ENCODE measurements around the gene IGDCC3. TPM values are rescaled to one million over a fixed set of nuclear protein-coding genes. Genes with fewer than 3 reads are reported as not detected.

IGDCC3 gene
- total and polyA plus RNA-seq, 12 donors, result under 0.01 to 0.57 (median 0.16) TPM; not detected in 4

GRCh38 chr15:65302061-65302460 lies 75.7 kb downstream of the IGDCC3 start:
- TF ChIP-seq CTCF (IDR thresholded peaks at IDR 0.05), result no peak
- no peak overlapping the region for H3K4me3 ChIP-seq
- intact Hi-C loops (cut with DNase I), result no loop called here
- no peaks in the 10 kb centered on the region for H3K36me3 ChIP-seq
- WGBS, 2 donors, result 82 to 86% methylated on average over 24 of the region's 24 CpGs
- DNase-seq (no peak), ATAC-seq (peak in 1 of 8 donors; percentile 8)
- H3K27me3 ChIP-seq, result no peaks in the 10 kb centered on the region
- peaks cover 0 to 29% (median 18%) of the 10 kb centered on the region in 9 donors for H3K4me1 ChIP-seq
- no peaks in the 10 kb centered on the region for H3K9me3 ChIP-seq
- no peak overlapping the region for H3K27ac ChIP-seq

DNA sequence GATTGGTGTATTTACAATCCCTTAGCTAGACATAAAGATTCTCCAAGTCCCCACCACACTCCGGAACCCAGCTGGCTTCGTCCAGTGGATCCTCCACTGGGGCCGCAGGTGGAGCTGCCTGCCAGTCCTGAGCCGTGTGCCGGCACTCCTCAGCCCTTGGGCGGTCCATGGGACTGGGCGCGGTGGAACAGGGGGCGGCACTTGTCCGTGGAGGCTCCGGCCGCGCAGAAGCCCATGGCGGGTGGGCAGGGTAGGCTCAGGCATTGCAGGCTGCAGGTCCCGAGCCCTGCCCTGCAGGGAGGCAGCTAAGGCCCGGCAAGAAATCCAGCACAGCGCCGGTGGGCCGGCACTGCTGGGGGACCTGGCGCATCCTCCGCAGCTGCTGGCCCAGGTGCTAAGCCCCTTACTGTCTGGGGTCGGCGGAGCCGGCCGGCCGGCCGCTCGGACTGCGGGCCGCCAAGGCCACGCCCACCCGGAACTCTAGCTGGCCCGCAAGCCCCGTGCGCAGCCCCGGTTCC lies 76.8 kb downstream of the IGDCC3 start:
- no peaks in the 10 kb centered on the region for H3K27me3 ChIP-seq
- H3K4me3 ChIP-seq, result no peak overlapping the region
- no peaks in the 10 kb centered on the region for H3K36me3 ChIP-seq
- 93 to 97% methylated on average over 33 to 36 of the region's 36 CpGs for WGBS, 2 donors
- DNase-seq, result no peak
- H3K27ac ChIP-seq, result no peak overlapping the region
- H3K4me1 ChIP-seq, result peaks cover 0 to 39% (median 27%) of the 10 kb centered on the region in 9 donors
- intact Hi-C loops (cut with DNase I), result no loop called here
- no peaks in the 10 kb centered on the region for H3K9me3 ChIP-seq
- ATAC-seq, result peak in 1 of 8 donors; percentile 1
- TF ChIP-seq CTCF (IDR thresholded peaks at IDR 0.05), result no peak

- H3K27me3 ChIP-seq, result no peaks in the 10 kb centered on the region
- no peaks in the 10 kb centered on the region for H3K36me3 ChIP-seq
- no peak for TF ChIP-seq CTCF (IDR thresholded peaks at IDR 0.05)
- intact Hi-C loops (cut with DNase I), result loop anchor here in 3 of 10 donors (2.0 to 10.0 kb wide), 3 partner anchors 110 to 264 kb away; partner anchors contain the start of gene CLPX (in 1 of the 3)
- H3K9me3 ChIP-seq, result no peaks in the 10 kb centered on the region
- H3K27ac ChIP-seq, result no peak overlapping the region
- ATAC-seq (no peak), DNase-seq (no peak)
- WGBS, 2 donors, result 90% methylated on average over 11 of the region's 11 CpGs
- H3K4me1 ChIP-seq, result peaks cover 0 to 36% (median 21%) of the 10 kb centered on the region in 9 donors
- H3K4me3 ChIP-seq, result no peak overlapping the region
These were observed 79.1 kb downstream of the IGDCC3 start for GRCh38 chr15:65298731-65299130.

DNA sequence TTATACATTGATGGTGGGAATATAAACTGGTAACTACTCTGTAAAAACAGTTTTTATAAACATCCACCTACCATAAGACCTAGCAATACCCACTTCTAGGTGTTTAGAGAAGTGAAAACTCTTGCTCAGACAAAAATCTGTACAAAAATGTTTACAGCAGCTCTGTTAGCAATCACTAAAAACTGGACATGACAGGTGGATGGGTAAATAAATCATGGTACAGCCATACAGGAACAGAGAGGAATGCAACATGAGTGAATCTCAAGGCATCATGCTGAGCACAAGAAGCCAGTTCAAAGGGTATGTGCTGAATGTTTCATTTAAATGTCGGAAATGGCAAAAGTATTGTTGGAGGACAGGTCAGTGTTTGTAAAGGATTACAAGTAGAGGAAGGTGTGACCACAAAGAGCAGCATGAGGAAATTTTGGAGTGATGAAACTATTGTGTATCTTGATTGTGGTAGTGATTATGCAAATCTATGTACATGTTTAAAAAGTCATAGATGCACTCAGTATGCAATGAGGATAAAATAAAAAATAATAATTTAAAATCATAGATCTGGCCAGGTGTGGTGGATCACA lies 84.8 kb downstream of the IGDCC3 start:
- intact Hi-C loops (cut with DNase I), result loop anchor here in 2 of 10 donors (10.0 kb wide), 1 partner anchor 258 kb away; no protein-coding TSS in a partner anchor
- H3K4me3 ChIP-seq, result no peak overlapping the region
- no peaks in the 10 kb centered on the region for H3K27me3 ChIP-seq
- no peaks in the 10 kb centered on the region for H3K36me3 ChIP-seq
- H3K27ac ChIP-seq, result no peak overlapping the region
- DNase-seq, result no peak
- H3K4me1 ChIP-seq, result peaks cover 0 to 28% (median 15%) of the 10 kb centered on the region in 9 donors
- WGBS, 2 donors, result 63 to 76% methylated on average over 1 of the region's 1 CpG
- TF ChIP-seq CTCF (IDR thresholded peaks at IDR 0.05), result no peak
- H3K9me3 ChIP-seq, result no peaks in the 10 kb centered on the region
- no peak for ATAC-seq

Data from heart right ventricle (tissue), 16 donors.